Mononuclear cell (primary cell): ENCODE results near the gene KRTAP10-3. TPM values are rescaled to one million over a fixed set of nuclear protein-coding genes. Genes with fewer than 3 reads are reported as not detected.

Source experiments
- total RNA-seq: library from RNA; depleted of rRNA; stranded (reverse); fragments of >200 nt; gene quantifications from one replicate; pipeline ENCODE4 v1.2.3, GENCODE V29; 2012

KRTAP10-3 gene
- total RNA-seq, 1 donor = not detected

Other genes with a start within 250 kb of the KRTAP10-3 start
- 17.6 TPM for gene CFAP410, start 219.4 kb downstream of the KRTAP10-3 start, total RNA-seq
- 2.2 TPM for gene TRPM2, start 205.2 kb downstream of the KRTAP10-3 start, total RNA-seq
- 0.31 TPM for gene LRRC3, start 103.3 kb downstream of the KRTAP10-3 start, total RNA-seq
- not detected for gene KRTAP10-1, start 18.6 kb downstream of the KRTAP10-3 start, total RNA-seq
- not detected for gene KRTAP10-2, start 7.3 kb downstream of the KRTAP10-3 start, total RNA-seq
- gene KRTAP10-4, start 14.9 kb upstream of the KRTAP10-3 start, total RNA-seq = not detected
- gene KRTAP10-5, start 21.8 kb upstream of the KRTAP10-3 start, total RNA-seq = not detected
- not detected for gene KRTAP10-6, start 33.7 kb upstream of the KRTAP10-3 start, total RNA-seq
- gene KRTAP10-7, start 41.8 kb upstream of the KRTAP10-3 start, total RNA-seq = not detected
- gene KRTAP10-8, start 53.3 kb upstream of the KRTAP10-3 start, total RNA-seq = not detected
- gene KRTAP10-9, start 68.3 kb upstream of the KRTAP10-3 start, total RNA-seq = not detected
- gene KRTAP10-10, start 78.6 kb upstream of the KRTAP10-3 start, total RNA-seq = not detected
- not detected for gene KRTAP10-11, start 87.6 kb upstream of the KRTAP10-3 start, total RNA-seq
- gene KRTAP12-4, start 95.9 kb upstream of the KRTAP10-3 start, total RNA-seq = not detected
- gene KRTAP12-3, start 99.1 kb upstream of the KRTAP10-3 start, total RNA-seq = not detected
- not detected for gene KRTAP12-2, start 108.1 kb upstream of the KRTAP10-3 start, total RNA-seq
- gene KRTAP12-1, start 123.4 kb upstream of the KRTAP10-3 start, total RNA-seq = not detected
- not detected for gene KRTAP10-12, start 138.4 kb upstream of the KRTAP10-3 start, total RNA-seq
- gene TSPEAR, start 152.8 kb upstream of the KRTAP10-3 start, total RNA-seq = not detected
- 90.0 TPM for gene UBE2G2, start 243.0 kb upstream of the KRTAP10-3 start, total RNA-seq